ENCODE data around the gene PRKAR2B.

Gene PRKAR2B

GRCh38 chr7:107196834-107197610 lies 152.5 kb downstream of the PRKAR2B start:
- intact Hi-C loops (cut with DNase I), result no loop called here
- DNase-seq, result no peak

GRCh38 chr7:107201795-107202450 lies 157.4 kb downstream of the PRKAR2B start:
- peak; percentile 17 to 78 (median 50) for DNase-seq
- intact Hi-C loops (cut with DNase I), result loop anchor here (10.0 kb wide), 1 partner anchor 513 kb away; no protein-coding TSS in a partner anchor

- intact Hi-C loops (cut with DNase I), result loop anchor here (10.0 kb wide), 1 partner anchor 511 kb away; no protein-coding TSS in a partner anchor
- DNase-seq, result no peak
These were observed 159.1 kb downstream of the PRKAR2B start for GRCh38 chr7:107203607-107204006.

GRCh38 chr7:107206136-107206535 lies 161.6 kb downstream of the PRKAR2B start:
- intact Hi-C loops (cut with DNase I), result loop anchor here (10.0 kb wide), 1 partner anchor 509 kb away; no protein-coding TSS in a partner anchor
- DNase-seq, result no peak

- no peak for DNase-seq
- intact Hi-C loops (cut with DNase I), result loop anchor here (10.0 kb wide), 1 partner anchor 508 kb away; no protein-coding TSS in a partner anchor
These were observed 162.2 kb downstream of the PRKAR2B start for GRCh38 chr7:107206706-107207105.

GRCh38 chr7:107207459-107207858 lies 163.0 kb downstream of the PRKAR2B start:
- peak in 20 of 42 donors; percentile 10 to 63 (median 28) for DNase-seq
- intact Hi-C loops (cut with DNase I), result loop anchor here (10.0 kb wide), 1 partner anchor 507 kb away; no protein-coding TSS in a partner anchor

GRCh38 chr7:107208024-107208521 lies 163.6 kb downstream of the PRKAR2B start:
- intact Hi-C loops (cut with DNase I), result loop anchor here (10.0 kb wide), 1 partner anchor 507 kb away; no protein-coding TSS in a partner anchor
- DNase-seq, result no peak

- DNase-seq, result no peak
- intact Hi-C loops (cut with DNase I), result loop anchor here (10.0 kb wide), 1 partner anchor 506 kb away; no protein-coding TSS in a partner anchor
These were observed 164.1 kb downstream of the PRKAR2B start for GRCh38 chr7:107208563-107208962.

GRCh38 chr7:107209565-107209964 lies 165.1 kb downstream of the PRKAR2B start:
- DNase-seq, result no peak
- intact Hi-C loops (cut with DNase I), result loop anchor here (10.0 kb wide), 1 partner anchor 505 kb away; no protein-coding TSS in a partner anchor

- intact Hi-C loops (cut with DNase I), result no loop called here
- DNase-seq, result no peak
These were observed 165.9 kb downstream of the PRKAR2B start for GRCh38 chr7:107210400-107210799.

Data from head of caudate nucleus (tissue), 42 donors.